Measurements from ENCODE around the gene ANKIB1. TPM values are rescaled to one million over a fixed set of nuclear protein-coding genes. Genes with fewer than 3 reads are reported as not detected.
A peak's percentile ranks its signal among the peaks of the same experiment; 100 is the strongest.

The ANKIB1 gene
- total RNA-seq, 2 experiments from 2014 or later = 25.3 to 42.3 TPM

GRCh38 chr7:92446869-92447344 is 201.1 kb downstream of the ANKIB1 start:
- H3K4me3 ChIP-seq (ENCODE audit: low read depth, low read length, poor library complexity, severe bottlenecking) = peak overlapping the region; percentile 90
- TF ChIP-seq EZH2phosphoT487 (IDR thresholded peaks at IDR 0.05; ENCODE audit: borderline replicate concordance, low read depth, low read length) (no peak), CTCF (conservative IDR thresholded peaks at IDR 0.05; ENCODE audit: low read length) (no peak; the same call in 1 of the 2 replicates)
- H3K9me3 ChIP-seq (ENCODE audit: low read length) = no peaks in the 10 kb centered on the region
- peak overlapping the region; percentile 68 for H3K27ac ChIP-seq (ENCODE audit: low read depth, low read length, poor library complexity, severe bottlenecking)
- H3K36me3 ChIP-seq (ENCODE audit: insufficient read depth, low read length) = peaks cover 22% of the 10 kb centered on the region
- H2AFZ ChIP-seq (ENCODE audit: low read length) = peak overlapping the region; percentile 95
- CTCF ChIA-PET (ENCODE audit: unreplicated experiment) = interaction anchor here (1.7 to 1.9 kb wide), 2 partner anchors 22 to 82 kb away, joined by 6 to 8 read pairs; partner anchors contain the start of gene RBM48
- no peak for DNase-seq (ENCODE audit: low spot score)
- H4K20me1 ChIP-seq (ENCODE audit: insufficient read depth, low read length) = no peaks in the 10 kb centered on the region
- no peaks in the 10 kb centered on the region for H3K9me2 ChIP-seq (ENCODE audit: insufficient read depth, low read length)
- no peaks in the 10 kb centered on the region for H3K79me2 ChIP-seq (ENCODE audit: insufficient read depth, low read depth, low read length)
- H3K4me2 ChIP-seq (ENCODE audit: low read length) = peak overlapping the region; percentile 84
- H3K4me1 ChIP-seq (ENCODE audit: insufficient read depth, low read length, poor library complexity, severe bottlenecking) = peaks cover 5% of the 10 kb centered on the region
- POLR2A ChIA-PET = interaction anchor here (0.6 to 5.0 kb wide), 11 partner anchors 12 to 618 kb away, joined by 3 to 26 read pairs (median 3); partner anchors contain the start of genes AKAP9 and MTERF1
- no TSS peak for BruUV-seq (replicated peaks)
- intact Hi-C loops (cut with micrococcal nuclease; ENCODE audit: unreplicated experiment) = loop anchor here (1.0 to 5.0 kb wide), 5 partner anchors 23 to 617 kb away; partner anchors contain the start of genes ANKIB1, CYP51A1, KRIT1 and MTERF1

DNA sequence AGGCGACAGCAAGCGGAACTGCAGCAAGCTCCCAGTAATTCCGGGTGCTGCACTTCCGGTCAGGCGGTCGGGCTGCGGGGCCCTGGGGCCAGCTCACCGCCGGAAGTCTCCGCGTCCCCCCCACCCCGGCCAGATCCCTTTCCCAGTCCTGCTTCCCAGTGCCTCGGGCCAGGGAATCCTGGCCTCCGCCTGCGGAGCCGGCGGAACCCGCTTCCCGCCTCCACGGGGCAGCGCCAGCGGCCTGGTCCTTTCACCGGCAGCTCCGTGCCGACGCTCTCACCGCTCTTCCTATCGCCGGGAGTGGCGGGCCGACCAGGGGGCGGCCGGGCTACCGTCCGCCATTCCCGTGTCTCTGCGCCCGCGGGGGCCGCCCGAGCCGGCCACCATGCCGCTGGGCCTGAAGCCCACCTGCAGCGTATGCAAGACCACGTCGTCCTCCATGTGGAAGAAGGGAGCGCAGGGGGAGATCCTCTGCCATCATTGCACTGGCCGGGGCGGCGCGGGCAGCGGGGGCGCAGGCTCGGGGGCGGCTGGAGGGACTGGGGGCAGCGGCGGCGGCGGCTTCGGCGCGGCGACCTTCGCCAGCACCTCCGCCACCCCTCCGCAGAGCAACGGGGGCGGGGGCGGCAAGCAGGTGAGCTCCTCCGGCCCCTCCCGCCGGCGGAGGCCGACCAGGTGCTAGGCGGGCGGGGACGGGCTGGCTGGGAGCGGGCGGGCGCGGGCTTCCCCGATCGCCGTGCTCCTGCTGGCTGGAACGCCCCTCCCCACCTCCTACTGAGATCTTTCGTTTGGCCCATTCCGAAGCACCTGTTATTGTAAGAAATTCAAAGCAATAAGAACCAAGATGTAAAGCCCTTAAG is 201.8 kb downstream of the ANKIB1 start, which contains the start of gene GATAD1:
TSS of gene GATAD1 (plus strand) at position 138 of the 860 bp plus-strand sequence. CDS start at position 386, 248 bp downstream.
- POLR2A ChIA-PET = interaction anchor here (0.7 to 5.0 kb wide), 14 partner anchors 7 to 619 kb away, joined by 3 to 26 read pairs (median 3); partner anchors contain the start of genes AKAP9, CYP51A1 and MTERF1
- Histone ChIP-seq H3K4me3 (ENCODE audit: low read depth, low read length, poor library complexity, severe bottlenecking) (peak within 1 kb of the TSS; percentile 90), H3K9me2 (ENCODE audit: insufficient read depth, low read length) (no peaks in the 10 kb centered on the region), H3K4me1 (ENCODE audit: insufficient read depth, low read length, poor library complexity, severe bottlenecking) (peaks cover 5% of the 10 kb centered on the region), H3K27ac (ENCODE audit: low read depth, low read length, poor library complexity, severe bottlenecking) (peak within 1 kb of the TSS; percentile 68), H3K79me2 (ENCODE audit: insufficient read depth, low read depth, low read length) (no peaks in the 10 kb centered on the region), H3K9me3 (ENCODE audit: low read length) (no peaks in the 10 kb centered on the region), H4K20me1 (ENCODE audit: insufficient read depth, low read length) (no peaks in the 10 kb centered on the region), H3K36me3 (ENCODE audit: insufficient read depth, low read length) (peaks cover 23% of the 10 kb centered on the region), H2AFZ (ENCODE audit: low read length) (peak within 1 kb of the TSS; percentile 95), H3K4me2 (ENCODE audit: low read length) (peak within 1 kb of the TSS; percentile 84)
- CTCF ChIA-PET (ENCODE audit: unreplicated experiment) = interaction anchor here (1.1 to 1.9 kb wide), 3 partner anchors 23 to 81 kb away, joined by 3 to 8 read pairs (median 6); partner anchors contain the start of gene RBM48
- intact Hi-C loops (cut with micrococcal nuclease; ENCODE audit: unreplicated experiment) = loop anchor here (1.0 to 5.0 kb wide), 5 partner anchors 23 to 617 kb away; partner anchors contain the start of genes ANKIB1, CYP51A1, KRIT1 and MTERF1
- peak; percentile 92 for DNase-seq (ENCODE audit: low spot score)
- TF ChIP-seq EZH2phosphoT487 (IDR thresholded peaks at IDR 0.05; ENCODE audit: borderline replicate concordance, low read depth, low read length) (no peak), CTCF (conservative IDR thresholded peaks at IDR 0.05; ENCODE audit: low read length) (peak; percentile 86)
- BruUV-seq (replicated peaks) = no TSS peak

All from OCI-LY7 (cell line).